Activated CD8-positive, alpha-beta memory T cell treated with anti-CD3 and anti-CD28 coated beads, Interleukin-2, amount 50 U/mL, for 1 hour (primary cell): Measurements from ENCODE around the gene CFAP57.

Experiments used
- DNase-seq: peaks from one replicate; pipeline ENCODE4 v3.0.0-alpha.2; 2020; ENCODE audit errors: extremely low read depth

Gene CFAP57

GRCh38 chr1:43227143-43227764, 55.1 kb downstream of the CFAP57 start:
- peak; percentile 59 for DNase-seq

DNA sequence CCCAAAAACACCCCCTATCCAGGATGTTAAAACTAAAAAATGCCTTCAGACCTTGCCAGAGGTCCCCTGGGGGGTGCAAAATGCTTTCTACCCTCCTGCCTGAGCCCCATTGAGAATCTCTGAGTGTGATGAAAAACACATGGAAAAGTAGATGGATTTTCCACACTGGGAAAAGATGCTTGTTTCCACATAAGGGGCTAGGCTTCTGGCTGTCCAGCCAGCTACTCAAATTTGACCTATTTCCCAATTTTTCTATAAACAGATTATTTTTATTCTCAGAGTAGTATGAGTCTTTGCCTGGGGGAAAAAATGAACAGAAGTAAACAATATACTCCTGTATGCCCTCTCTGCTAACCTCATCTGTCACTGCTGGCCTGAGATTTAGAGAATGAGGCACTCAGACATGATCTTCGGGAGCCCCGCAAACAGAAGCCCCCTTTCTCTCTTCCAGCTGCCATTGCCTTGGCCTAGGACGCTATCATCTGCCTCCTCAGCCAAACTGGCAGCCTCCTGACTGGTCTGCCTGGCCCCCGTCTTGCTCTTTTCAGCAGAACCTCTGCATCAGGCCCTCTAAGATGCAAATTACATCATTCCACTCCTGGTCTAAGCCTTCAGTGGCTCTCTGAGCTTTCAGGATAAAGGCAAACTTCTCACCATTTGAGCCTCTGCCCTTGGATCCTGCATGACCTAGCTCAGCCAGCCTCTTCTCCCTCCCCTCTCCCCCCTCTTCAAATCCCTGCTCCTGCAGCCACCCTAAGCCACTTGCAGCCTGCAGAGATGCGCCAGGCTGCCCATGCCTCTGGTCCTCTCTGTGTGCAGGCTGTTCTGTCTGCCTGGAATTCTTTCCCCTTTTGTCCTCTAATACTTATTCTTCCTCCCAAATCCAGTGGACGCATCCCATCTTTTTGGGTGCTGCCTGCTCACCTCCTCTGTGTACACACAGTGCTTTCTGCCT, 58.0 kb downstream of the CFAP57 start:
- DNase-seq = no peak

- DNase-seq = no peak
Observed at GRCh38 chr1:43232074-43232473, 59.9 kb downstream of the CFAP57 start.

DNA sequence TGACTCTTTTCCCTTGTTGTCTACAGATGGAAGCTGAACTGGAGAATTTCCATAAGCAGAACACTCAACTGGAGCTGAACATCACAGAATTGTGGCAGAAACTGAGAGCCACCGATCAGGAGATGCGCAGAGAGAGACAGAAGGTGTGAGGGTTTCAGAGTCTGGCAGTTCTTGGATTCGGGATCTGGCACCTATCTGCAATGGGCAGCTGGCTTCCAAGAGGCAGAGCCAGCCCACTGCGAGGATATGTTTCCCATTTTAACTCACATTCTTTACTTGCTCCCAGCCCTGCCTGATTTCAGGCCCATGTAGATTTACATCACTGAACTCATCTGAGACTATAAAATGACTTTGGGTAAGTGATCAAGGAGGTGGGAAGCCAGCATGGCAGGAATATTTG, 60.4 kb downstream of the CFAP57 start:
- DNase-seq = no peak

DNA sequence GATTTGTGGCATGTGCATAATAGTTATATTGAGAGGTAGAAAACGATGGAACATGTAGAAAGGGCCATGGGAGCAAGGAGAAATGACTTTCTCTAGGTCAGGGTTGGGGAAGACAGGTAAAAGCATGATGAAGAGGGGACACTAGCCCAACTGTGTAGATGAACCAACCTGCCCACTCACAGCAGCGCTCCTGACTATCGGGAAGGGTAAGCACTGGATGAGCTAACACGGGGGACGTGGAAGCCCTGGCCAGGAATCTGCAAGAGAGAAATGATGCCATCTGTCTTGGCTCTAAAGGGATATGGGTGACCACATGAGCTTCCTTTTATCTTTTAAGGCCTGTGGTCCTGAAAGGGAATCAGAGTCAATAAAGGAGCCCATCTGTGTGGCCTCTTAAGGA, 61.5 kb downstream of the CFAP57 start:
- no peak for DNase-seq

DNA sequence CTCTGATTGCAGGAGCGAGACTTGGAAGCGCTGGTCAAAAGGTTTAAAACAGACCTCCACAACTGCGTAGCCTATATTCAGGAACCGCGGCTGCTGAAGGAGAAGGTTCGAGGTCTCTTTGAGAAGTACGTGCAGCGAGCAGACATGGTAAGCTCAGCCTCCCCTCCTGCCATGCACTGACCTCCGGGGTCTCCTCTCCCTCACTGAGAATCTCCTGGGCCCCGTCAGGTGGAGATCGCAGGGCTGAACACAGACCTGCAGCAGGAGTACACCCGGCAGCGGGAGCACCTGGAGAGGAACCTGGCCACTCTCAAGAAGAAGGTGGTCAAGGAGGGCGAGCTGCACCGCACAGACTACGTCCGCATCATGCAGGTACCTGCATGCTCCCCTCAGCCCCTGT, 62.1 kb downstream of the CFAP57 start:
- no peak for DNase-seq

DNA sequence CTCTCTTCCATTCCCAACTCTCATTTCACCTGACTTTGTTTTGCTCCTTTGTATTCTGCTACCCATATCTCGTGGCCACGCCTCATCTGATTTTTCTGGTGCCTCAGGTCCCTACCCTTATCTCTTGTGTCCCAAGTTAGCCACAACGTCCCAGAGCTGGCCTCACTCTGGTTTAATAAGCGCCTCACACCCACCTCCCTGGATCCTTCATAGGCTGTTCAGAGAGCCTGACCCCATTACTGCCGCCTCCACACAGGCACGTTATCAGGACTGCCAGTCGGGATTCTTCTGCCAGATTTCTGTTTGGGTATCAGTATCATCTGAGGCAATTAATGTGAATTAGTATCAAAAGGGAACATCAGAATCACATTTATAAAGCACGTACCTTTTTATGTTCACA, 62.9 kb downstream of the CFAP57 start:
- DNase-seq = no peak

DNA sequence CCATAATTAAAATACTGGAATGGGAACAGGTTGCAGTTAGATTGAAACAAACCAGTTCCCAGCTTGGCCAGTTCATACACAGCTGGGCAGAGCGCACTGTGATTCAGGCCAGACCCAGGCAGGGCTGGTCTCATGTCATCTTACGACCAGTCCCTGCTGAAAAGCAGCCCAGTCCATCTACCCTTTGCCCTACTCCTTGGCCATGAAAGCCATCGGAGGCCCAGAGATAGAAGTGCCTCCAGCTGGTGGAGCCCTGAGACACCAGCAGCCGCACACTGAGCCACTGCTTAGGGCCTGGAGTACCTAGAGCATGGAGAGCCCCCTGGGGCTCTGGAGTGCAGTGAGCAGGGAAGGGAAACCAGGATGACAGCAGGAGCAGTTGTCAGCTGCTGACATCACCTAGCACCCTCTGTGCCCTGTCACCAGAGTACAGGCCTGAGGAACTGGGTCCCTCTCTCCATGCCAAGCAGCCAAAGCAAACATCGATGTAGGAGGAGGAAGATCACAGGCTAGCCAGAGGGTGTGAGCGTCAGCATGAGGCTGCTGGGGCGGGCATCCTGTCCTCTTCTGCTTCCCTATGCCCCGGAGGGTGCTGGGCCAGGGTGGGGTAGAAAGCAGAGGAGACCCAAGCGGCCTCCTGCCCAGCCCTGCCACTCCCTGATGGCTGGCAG, 63.5 kb downstream of the CFAP57 start:
- DNase-seq = no peak

DNA sequence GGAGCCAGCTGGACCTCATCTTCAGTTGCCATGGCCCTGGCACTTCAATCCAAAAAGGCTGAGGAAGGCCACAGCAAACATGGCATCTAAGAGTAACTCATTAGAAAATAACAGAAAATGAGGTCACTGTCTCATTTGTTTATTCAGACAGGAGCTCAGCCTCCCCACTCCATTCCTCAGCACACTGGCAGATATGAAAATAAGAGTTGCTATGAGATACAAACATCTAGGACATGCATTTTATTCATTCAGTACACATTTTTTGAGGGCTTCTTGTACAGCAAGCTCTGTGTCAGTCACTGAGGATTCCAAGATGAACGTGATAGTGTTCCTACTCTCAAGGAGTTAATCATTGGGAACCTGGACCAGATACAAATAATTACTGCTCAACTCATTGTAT, 65.0 kb downstream of the CFAP57 start:
- DNase-seq = no peak

GRCh38 chr1:43238085-43238484, 66.0 kb downstream of the CFAP57 start:
- DNase-seq = no peak

- no peak for DNase-seq
Observed at GRCh38 chr1:43238991-43239469, 66.9 kb downstream of the CFAP57 start.

- DNase-seq = no peak
Observed at GRCh38 chr1:43239484-43239883, 67.4 kb downstream of the CFAP57 start.

DNA sequence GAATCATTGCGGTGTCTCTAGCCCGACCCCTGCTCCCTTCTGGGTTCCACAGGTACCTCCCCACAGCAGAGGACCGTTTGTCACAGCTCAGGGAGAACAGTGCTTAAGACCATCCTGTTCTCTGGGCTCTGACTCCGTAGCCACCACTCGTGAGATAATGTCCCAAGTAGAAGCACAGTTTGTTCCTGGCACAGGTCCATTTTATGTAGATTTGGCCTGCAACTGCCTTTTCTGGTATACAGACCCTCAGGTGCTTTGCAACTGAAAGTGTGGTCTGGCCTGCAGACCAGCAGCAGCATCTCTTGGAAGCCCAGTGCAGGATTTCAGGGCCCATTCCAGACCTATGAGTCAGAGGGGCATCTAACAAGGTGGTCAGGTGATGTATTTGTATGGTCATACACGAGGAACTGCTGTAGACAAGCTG, 69.3 kb downstream of the CFAP57 start:
- no peak for DNase-seq

GRCh38 chr1:43243299-43243698, 71.2 kb downstream of the CFAP57 start:
- DNase-seq = no peak

DNA sequence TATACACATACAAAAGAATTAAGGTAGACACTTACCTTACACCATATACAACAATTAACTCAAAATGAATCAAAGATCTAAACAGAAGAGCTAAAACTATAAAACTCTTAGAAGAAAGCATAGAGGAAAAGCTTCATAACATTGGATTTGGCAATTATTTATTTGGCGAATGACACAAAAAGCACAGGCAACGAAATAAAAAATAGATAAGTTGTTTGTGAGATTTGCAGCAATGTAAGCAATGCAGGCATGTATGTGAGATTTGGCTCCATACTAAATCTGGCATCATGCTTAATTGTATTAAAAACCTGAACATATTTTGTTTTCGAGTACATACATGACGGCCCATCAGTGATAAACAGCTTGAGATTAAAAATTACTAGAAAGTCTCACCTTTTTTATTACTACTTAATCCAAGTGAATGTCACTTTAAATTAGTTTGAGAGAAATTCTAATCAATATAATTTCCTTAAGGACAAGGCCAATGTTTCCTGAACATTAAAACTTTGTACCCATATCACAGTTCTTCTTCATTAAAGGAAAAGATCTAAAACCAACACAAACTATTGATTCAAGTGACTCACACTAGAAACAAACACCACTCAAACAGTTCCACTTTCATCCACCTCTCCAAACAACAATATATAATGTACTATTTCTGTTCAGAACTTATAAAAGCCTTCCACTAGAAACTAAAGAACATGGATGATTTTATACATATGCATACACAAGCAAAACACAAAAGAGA, 74.5 kb downstream of the CFAP57 start:
- DNase-seq = no peak

- DNase-seq = no peak
Observed at GRCh38 chr1:43247256-43247921, 75.3 kb downstream of the CFAP57 start.

DNA sequence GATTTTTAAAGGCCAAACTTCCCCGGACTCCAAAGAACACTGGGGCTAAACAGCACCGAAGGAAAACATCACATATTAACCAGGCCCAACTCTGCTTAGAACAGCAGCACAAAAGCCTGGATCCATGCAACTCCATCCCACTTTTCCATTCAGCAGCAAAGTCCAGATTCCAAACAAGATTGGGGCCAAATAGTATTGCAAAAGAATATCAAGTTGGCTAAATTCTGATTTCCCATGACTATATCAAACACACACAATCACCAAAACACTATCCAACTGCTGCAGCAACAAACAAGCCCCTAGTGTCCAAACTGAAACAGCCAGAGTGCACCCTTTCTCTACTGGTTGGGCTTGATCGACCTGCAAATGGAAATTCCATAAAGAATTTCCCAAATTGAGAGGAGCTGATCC, 78.2 kb downstream of the CFAP57 start:
- no peak for DNase-seq

- no peak for DNase-seq
Observed at GRCh38 chr1:43251024-43251423, 78.9 kb downstream of the CFAP57 start.

GRCh38 chr1:43252225-43252624, 80.1 kb downstream of the CFAP57 start:
- DNase-seq = no peak

GRCh38 chr1:43253173-43253572, 81.0 kb downstream of the CFAP57 start:
- DNase-seq = no peak

- DNase-seq = no peak
Observed at GRCh38 chr1:43253876-43254275, 81.7 kb downstream of the CFAP57 start.
